Endometrial microvascular endothelial cells (primary cell): Measurements from ENCODE around the gene NOXA1. TPM values are rescaled to one million over a fixed set of nuclear protein-coding genes. Genes with fewer than 3 reads are reported as not detected.
"Not testable (repeated sequence)": the region's sequence is repeated elsewhere in the genome, so short reads cannot be mapped to it uniquely, and the experiment has no call there.

Experiments
- in situ Hi-C: cut with HindIII; loops from 2 replicates; pipeline ENCODE4 v1.10.0; 2017; ENCODE audit warnings: low sequenced_read_pairs, low pct_unique_long_range_greater_than_20kb; ENCODE audit errors: inconsistent ontology term
- total RNA-seq: library from RNA; depleted of rRNA; stranded (reverse); fragments of >200 nt; gene quantifications from one replicate; pipeline ENCODE4 v1.2.3, GENCODE V29; 2015; ENCODE audit errors: inconsistent ontology term

NOXA1 gene, protein sequence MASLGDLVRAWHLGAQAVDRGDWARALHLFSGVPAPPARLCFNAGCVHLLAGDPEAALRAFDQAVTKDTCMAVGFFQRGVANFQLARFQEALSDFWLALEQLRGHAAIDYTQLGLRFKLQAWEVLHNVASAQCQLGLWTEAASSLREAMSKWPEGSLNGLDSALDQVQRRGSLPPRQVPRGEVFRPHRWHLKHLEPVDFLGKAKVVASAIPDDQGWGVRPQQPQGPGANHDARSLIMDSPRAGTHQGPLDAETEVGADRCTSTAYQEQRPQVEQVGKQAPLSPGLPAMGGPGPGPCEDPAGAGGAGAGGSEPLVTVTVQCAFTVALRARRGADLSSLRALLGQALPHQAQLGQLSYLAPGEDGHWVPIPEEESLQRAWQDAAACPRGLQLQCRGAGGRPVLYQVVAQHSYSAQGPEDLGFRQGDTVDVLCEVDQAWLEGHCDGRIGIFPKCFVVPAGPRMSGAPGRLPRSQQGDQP
- total RNA-seq = 0.74 TPM

DNA sequence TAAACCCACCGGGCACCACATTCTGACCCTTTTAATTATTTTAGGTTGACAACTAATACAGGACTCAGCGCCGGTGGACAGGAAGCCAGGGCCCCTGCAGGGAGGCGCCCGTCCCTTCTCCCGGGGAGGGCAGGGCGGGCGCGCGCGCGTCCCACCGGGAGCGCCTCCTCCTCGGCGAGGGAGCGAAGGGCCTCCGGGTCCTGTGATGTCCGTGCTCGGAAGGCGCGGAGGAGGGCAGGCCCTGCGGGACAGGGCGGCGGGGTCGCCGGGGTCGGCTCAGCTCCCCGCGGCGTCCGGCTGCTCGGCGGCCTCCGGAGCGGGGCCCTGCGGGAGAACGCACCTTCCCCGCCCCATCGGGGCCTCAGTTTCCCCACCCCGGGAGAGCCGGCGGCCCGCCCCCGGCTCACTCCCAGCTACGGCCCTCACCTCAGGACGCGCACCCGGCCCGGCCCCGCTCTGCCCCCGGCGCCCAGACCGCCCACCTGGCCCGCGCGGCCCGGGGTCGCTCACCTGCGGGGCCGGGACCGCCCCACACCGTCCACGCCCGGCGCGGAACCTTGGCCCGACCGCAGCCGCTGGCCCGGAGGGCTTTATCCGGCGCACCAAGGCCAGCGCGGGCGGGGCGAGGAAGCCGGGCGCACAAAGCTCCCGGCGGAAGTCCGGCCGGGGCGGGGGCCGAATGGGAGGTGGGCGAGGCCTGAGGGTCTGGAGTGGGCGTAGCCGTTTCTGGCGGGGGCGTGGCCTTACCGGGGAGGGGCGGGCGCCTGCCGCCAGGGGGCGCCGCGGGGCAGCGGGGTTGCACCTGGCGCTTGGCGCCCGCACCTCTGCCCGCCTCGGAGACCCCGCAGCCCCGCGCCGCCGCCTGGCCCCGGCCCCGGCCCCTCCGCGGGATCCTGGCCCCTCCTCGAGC, at the start of gene NOXA1, which contains the start of gene EXD3:
NOXA1 (plus strand) TSS at position 790 of the 910 bp plus-strand sequence. CDS start 137 bp downstream, outside the sequence.
EXD3 (minus strand) TSS at position 559 of the 910 bp plus-strand sequence. CDS start 27,805 bp downstream, outside the sequence.
- in situ Hi-C loops = no loop called here

DNA sequence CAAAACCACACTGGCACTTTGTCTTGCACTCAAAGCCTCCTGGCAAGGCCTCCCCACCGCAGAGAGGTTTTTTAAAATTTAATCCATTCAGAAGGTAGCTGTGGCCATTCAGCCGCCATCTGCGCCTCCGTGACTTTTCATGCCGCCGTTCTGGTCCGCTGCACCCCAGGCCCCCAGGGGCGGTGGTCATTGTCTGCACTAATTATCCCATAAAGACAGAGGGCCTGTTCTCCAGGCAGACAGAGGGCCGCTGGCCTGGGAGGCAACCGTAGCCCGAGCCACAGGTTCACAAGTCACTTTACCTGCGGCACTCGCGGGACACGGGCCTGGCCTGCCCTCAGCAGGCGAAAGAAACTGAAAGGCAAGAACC, 49.6 kb upstream of the NOXA1 start:
- in situ Hi-C loops = no loop called here

DNA sequence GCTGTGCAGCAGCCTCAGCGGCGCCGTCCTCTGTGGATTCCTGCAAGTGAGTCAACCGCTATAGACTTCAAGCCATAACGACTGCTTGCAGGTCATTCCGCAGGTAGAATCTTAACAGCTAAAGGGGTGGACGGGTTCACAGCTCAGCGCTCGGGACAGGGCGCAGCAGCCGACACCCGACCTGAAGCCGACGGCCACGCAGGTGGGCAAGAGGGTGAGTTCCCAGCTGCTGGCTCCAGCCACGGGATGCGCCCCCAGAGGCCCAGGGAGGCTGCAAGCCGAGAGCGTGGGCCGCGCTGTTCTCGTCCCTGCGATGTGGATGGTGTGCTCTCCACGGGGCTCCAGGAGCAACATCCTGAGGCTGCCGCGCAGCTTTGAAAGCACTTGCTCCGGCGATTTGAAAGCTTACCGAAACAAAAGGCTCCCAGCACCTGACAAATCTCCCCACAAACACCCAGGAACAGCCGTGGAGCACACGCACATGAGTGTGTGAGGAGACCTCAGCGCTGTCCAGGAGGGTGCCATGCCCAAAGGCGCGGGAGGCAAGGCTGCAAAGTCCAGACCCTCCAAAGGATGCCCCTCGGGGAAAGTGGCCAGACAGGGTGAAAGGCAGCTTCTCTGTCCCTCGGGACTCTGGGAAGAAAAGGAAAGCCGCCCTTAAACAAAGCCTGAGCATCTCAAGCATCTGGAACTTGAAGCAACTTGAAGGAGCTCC, 48.9 kb upstream of the NOXA1 start:
- in situ Hi-C loops = no loop called here

DNA sequence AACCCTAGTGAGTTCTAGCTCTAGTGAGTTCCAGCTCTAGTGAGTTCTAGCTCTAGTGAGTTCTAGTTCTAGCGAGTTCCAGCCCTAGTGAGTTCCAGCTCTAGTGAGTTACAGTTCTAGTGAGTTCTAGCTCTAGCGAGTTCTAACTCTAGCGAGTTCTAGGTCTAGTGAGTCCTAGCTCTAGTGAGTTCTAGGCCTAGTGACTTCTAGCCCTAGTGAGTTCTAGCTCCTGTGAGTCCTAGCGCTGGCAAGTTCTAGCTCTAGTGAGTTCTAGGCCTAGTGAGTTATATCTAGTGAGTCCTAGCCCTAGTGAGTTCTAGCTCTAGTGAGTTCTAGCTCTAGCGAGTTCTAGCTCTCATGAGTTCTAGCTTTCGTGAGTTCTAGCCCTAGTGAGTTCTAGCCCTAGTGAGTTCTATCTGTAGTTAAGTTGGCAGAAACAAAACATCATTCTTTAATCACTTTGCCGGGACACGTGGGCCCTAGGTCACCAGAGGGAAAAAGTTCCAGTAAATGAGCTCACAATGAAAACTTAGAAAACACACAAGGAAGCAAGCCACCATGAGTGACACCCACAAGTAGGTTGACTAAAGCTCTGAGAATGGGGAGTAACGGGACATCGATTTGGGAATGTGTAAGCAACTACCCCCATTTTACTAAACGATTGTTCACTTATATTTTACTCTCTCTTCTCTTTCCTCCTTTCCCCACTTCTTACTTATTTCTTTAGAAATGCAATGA, 47.7 kb upstream of the NOXA1 start:
- in situ Hi-C loops = no loop called here

DNA sequence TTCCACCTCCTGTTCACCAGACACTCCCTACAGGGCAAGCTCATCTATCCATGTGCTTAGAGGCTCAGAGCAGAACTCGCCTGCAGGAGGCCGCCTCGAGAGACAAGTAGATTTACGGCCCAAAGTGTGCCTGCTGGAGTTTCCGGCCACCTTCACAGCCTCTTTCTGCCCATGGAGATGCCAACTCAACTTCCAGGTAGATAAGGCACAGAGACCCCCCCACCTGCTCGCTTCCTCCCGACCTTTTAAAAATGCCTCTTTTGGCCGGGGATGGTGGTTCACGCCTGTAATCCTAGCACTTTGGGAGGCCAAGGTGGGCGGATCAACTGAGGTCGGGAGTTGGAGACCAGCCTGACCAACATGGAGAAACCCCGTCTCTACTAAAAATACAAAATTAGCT, 46.8 kb upstream of the NOXA1 start:
- in situ Hi-C loops = no loop called here

DNA sequence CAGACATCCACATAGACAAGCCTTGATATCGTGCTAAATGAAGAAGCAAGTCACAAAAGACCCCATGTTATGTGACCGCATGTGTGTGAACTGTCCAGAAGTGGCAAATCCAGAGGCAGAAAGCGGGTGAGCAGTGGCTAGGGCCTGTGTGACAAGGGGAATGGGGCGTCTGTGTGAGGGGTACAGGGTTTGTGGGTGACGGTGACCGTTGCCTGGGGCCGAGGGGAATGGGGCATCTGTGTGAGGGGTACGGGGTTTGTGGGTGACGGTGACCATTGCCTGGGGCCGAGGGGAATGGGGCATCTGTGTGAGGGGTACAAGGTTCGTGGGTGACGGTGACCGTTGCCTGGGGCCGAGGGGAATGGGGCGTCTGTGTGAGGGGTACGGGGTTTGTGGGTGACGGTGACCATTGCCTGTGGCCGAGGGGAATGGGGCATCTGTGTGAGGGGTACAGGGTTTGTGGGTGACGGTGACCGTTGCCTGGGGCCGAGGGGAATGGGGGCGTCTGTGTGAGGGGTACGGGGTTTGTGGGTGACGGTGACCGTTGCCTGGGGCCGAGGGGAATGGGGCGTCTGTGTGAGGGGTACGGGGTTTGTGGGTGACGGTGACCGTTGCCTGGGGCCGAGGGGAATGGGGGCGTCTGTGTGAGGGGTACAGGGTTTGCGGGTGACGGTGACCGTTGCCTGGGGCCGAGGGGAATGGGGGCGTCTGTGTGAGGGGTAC, 44.3 kb upstream of the NOXA1 start:
- in situ Hi-C loops = not testable (repeated sequence)

DNA sequence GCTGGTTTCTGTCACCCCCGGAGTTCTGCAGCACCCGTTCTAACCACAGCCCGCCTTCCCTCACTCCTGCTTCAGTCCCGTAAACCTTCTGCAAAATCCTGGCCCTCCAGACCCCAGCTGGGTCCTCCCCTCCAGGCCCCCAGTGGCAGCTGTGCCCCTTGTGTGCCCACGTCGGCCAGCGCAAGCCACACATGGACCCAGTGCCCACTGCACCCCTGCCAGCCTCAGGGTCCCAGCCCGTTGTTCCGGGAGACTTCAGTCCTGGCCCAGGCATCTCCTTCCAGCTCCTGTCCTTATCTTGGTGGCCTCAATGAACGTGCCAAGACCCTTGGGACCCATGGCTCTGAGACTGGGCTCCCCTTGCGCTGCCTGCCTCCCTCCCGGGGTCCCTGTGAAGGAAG, 43.4 kb upstream of the NOXA1 start:
- in situ Hi-C loops = no loop called here

DNA sequence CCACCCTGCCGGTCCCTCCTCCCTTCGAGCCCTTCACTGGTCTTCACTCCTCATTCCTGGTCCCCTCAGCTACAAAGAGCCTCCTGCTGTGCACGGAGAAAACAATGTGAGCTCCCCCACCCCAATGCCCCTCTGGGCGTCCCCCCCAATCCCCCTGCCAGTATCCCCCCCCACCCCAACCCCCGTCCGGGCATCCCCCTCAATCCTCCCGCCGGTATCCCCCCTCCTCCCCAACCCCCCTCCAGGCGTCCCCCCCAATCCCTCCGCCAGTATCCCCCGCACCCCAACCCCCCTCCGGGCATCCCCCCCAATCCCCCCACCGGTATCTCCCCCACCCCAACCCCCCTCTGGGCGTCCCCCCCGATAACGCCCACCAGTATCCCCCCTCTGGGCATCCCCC, 43.0 kb upstream of the NOXA1 start:
- in situ Hi-C loops = no loop called here

DNA sequence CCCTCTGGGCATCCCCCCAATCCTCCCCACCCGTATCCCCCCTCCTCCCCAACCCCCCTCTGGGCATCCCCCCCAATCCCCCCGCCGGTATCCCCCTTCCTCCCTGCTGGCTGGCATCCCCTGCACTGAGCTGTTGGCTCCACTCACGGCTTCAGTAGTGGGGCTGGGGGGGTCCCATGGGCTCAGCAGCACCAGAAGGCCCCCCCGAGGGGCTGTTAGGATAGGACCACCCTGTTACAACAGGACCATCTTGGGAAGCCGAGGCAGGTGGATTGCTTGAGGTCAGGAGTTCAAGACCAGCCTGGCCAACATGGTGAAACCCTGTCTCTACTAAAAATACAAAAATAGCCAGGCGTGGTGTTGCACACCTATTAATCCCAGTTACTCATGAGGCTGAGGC, 42.6 kb upstream of the NOXA1 start:
- in situ Hi-C loops = no loop called here

DNA sequence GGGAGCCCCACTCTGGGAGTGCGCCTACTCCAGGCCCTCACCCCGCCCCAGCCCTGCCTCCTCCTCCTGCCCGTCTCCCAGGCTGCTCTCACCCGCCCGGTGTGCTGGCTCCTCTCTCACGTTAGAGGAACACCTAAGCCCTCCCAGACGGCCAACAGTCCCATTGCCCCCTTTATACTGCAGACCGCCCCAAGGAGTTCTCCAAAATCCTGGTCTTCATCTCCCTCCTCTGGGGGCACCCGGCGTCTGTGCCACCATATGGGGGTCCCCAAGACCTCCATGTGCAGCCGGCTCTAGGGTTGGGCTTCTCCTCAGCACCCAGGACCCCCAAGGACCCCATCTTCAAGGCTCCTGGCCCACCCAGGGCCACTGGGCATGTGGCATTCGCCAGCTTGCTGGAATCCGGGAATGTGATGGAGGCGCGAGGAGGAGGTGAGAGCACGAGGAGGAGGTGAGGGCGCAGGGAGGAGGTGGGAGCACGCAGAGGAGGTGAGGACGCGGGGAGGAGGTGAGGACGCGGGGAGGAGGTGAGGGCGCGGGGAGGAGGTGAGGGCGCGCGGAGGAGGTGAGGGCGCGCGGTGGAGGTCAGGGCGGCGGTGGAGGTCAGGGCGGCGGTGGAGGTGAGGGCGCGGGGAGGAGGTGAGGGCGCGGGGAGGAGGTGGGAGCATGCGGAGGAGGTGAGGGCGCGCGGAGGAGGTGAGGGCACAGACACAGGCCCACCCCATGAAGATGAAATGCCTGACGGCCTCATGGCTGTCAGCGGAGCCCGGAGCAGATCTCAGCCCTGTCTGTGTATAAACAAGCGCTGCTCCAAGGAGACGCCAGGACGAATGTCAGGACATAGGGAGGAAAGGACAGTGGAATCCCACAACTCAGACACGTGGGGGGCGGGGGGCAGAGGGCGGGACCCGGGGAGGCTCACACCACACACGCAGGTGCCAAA, 41.4 kb upstream of the NOXA1 start:
- in situ Hi-C loops = no loop called here

DNA sequence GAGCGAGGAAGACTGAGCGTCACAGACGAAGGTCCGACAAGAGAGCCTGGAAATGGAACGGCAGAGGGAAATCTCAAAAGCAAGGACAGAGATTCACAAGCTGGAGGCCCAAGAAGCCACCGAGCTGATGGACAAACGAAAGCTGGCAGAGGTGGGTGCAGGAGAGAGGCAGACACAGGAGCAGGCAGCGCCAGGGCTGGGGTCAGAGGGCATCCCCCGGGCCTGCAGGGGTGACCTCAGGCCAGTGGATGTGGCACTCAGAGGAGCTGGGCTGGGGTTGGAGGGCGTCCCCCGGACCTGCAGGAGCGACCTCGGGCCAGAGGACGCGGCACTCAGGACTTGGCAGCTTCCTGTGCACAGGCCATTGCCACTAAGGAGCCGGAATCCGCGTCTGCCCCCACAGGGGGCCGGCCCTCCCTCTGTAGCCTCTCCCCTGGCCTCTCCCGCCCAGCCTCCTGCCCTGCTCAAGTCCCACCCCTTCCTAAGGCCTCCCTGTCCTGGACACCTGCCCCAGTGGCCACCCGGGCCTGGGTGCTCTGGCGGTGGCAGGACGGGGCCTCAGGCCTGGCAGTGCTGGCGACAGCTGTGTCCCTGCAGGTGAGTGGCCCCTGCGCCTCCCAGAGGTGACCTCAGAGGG, 40.6 kb upstream of the NOXA1 start:
- in situ Hi-C loops = no loop called here

DNA sequence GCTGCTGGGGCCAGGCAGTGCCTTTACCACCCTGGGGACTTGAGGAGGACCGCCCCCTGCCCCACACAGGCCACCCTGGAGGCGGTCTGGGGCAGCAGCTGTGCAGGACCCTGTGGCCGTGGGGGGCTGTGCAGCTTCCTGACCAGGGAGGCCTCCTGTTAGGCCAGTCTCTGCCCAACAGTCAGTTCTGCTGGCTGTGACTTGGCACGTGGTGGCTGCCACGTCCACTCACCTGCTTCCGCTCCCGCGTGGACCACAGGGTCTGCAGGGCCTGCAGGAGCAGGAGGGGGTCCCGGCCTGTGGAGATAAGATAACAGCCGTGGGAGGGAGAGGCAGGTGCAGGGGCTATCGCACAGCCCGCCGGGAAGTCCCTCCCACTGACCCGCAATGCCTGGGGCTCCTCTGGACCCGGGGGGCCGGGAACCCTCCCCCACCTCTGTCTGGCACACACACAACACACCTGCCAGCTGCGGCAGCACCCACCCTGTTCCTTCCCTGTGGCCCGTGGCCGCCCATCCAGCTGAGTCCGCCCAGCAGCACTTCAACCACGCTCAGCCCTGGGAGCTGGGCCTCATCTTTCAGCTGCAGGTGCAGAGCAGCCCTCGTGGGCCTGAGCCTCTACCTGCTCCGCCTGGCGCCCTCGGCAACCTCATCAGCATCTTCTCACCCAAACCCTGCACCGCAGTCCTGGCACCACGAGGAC, 40.0 kb upstream of the NOXA1 start:
- in situ Hi-C loops = no loop called here

DNA sequence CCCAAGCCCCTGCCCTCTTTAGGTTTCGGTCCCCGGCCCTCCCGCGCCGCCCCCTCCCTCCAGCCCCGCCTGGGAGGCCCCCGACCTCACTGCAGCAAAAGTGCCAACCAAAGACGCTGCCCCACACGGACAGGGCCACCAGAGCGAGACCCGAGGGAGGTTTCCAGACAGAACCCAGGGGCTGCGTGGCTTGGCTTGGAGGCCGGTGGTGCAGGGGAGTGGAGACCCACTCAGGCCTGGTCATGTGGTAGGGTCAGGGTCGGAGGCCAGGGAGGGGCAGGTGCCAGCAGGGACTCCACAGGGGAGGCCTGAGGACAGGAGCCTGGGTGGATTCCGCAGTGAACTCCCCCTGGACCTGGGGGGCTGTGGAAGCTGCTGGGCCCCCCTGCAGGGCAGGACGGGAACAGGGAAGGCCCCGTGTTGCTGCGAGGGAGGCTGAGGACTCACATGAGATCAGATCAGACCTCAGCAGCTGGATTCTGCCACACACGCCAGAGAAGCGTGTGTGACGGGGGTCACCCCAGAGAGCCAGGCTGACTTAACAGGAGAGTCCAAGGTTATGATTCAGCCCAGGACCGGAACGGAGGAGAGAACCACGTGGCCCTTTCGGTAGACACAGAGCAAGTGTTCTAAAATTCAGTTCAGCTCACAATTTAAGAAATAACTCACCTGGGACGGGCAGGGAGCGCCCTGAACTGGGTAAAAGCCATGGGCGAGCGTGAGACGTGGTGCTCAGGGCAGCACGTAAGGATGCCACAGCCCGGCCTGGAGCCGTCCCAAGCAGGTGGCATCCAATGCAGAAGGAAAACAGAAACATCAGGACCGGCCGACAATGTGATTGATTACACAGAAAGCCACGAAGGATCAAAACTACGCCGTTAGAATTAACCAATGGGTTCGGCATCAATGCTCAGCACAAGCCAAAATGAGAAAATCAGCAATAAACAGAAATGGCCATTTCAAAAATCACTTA, 39.1 kb upstream of the NOXA1 start:
- in situ Hi-C loops = no loop called here

DNA sequence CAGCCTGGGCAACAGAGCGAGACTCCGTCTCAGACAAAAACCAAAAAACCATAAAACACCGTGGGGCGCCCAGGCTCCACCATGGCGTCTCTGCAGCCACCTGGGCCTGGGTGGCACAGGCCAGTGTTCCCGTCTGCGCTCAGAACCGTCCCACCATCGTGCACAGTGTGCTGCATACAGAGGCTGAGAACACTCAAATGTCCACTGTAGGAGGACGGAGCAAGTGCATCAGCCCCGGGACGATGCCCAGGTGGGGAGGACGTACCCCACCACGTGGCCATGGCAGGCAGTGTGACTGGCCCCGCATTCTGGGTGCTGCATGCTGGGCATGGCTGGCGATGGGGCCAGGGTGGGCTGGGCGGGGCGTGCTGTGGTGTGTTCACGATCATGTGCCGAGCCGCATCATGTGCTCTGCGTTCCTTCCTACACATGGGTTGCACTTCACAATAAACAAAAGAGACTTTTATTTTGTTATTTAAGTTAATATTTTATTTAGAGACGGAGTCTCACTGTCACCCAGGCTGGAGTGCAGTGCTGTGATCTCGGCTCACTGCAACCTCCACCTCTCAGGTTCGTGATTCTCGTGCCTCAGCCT, 38.0 kb upstream of the NOXA1 start:
- in situ Hi-C loops = no loop called here
